Gastrocnemius medialis (tissue), 4 donors: Measurements from ENCODE around the gene DNTTIP2.

Source experiments
- POLR2A ChIP-seq, 2 donors: fragments of 450-650 bp; IDR thresholded peaks; one replicate each; pipeline ENCODE4 v1.6.1; 2017; ENCODE audit warnings: antibody characterized with exemption in 2 of 2, mild to moderate bottlenecking in 2 of 2, moderate library complexity in 2 of 2
- TF ChIP-seq, protein P1 (sequence below), 5 experiments: fragments of 450-650 bp in 3 of 5; fragments of 200-600 bp in 2 of 5; sonication (generic) in 2 of 5; IDR thresholded peaks in 4 of 5; conservative IDR thresholded peaks in 1 of 5; 1 replicate in 4 of 5; 2 replicates in 1 of 5; pipeline ENCODE4 v1.5.1; 2016 to 2019; ENCODE audit warnings: antibody characterized with exemption in 5 of 5, mild to moderate bottlenecking in 3 of 5, moderate library complexity in 3 of 5

DNA sequence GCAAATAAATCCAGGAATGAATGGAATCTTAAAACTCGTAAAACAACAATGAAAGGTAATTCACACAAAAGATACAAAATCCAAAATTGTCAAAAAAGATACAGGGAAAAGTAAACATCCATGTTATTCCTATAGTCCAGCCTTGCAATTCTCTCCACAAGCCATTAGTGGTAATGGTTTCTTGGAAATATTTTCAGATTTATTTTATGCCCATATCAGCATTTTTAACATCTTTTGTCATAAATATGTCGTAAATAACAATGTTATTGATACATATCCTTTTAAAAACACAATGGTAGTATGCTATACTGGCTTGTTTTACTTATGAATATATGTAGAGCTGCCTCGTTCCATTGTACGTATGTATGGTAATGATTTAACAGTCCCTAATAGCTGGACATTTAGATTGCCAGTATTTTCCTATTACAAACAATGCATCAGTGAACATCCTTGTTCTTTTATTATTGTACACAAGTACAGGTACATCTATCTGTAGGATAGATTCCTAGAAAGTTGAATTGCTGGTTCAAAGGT, 30.6 kb downstream of the DNTTIP2 start:
- TF ChIP-seq, protein P1, sequence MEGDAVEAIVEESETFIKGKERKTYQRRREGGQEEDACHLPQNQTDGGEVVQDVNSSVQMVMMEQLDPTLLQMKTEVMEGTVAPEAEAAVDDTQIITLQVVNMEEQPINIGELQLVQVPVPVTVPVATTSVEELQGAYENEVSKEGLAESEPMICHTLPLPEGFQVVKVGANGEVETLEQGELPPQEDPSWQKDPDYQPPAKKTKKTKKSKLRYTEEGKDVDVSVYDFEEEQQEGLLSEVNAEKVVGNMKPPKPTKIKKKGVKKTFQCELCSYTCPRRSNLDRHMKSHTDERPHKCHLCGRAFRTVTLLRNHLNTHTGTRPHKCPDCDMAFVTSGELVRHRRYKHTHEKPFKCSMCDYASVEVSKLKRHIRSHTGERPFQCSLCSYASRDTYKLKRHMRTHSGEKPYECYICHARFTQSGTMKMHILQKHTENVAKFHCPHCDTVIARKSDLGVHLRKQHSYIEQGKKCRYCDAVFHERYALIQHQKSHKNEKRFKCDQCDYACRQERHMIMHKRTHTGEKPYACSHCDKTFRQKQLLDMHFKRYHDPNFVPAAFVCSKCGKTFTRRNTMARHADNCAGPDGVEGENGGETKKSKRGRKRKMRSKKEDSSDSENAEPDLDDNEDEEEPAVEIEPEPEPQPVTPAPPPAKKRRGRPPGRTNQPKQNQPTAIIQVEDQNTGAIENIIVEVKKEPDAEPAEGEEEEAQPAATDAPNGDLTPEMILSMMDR (IDR thresholded peaks at IDR 0.05 in 4 of 5, conservative IDR thresholded peaks at IDR 0.05 in 1 of 5), result no peak
- no peak for TF ChIP-seq POLR2A (IDR thresholded peaks at IDR 0.05)
